Mammary epithelial cell (primary cell): Measurements from ENCODE around the gene AUH.

Source experiments
- CTCF ChIP-seq, 2 donors: IDR thresholded peaks in 1 of 2; conservative IDR thresholded peaks in 1 of 2; 2 replicates each; pipeline ENCODE4 v1.5.1; 2011 to 2012; ENCODE audit warnings: inconsistent platforms in 2 of 2, low read length in 2 of 2, mild to moderate bottlenecking in 2 of 2, control low read depth in 1 of 2, low read depth in 1 of 2; ENCODE audit not compliant: insufficient read depth in 1 of 2; ENCODE audit errors: extremely low read depth in 1 of 2
- EZH2 ChIP-seq: IDR thresholded peaks from 2 replicates; pipeline ENCODE4 v1.6.1; 2012; ENCODE audit warnings: low read length, inconsistent platforms, borderline replicate concordance

GRCh38 chr9:91279296-91280204 lies 82.2 kb downstream of the AUH start:
- no peak for TF ChIP-seq CTCF (conservative IDR thresholded peaks at IDR 0.05 in 1 of 2, IDR thresholded peaks at IDR 0.05 in 1 of 2; ENCODE audit: extremely low read depth in 1 of 2, insufficient read depth in 1 of 2, low read depth in 1 of 2, low read length in 2 of 2)
- TF ChIP-seq EZH2 = no peak
